GM23338 (cell line): ENCODE measurements around the gene S100A11. TPM values are rescaled to one million over a fixed set of nuclear protein-coding genes. Genes with fewer than 3 reads are reported as not detected.

ENCODE experiments used
- ATAC-seq: fragments of 200-7000 bp; cut with Tn5 transposase; 3 replicates; pipeline ENCODE4 v1.9.1; 2020
- DNase-seq: peaks from one replicate; pipeline ENCODE4 v3.0.0-alpha.2; 2015; ENCODE audit warnings: low spot score
- H2AFZ ChIP-seq: fragments of 200-600 bp; sonication (generic); 2 replicates; pipeline ENCODE4 v1.8.0; 2016; ENCODE audit warnings: antibody characterized with exemption, mild to moderate bottlenecking, moderate library complexity
- H3F3A ChIP-seq: fragments of 200-600 bp; sonication (generic); replicated peaks from 2 replicates; pipeline ENCODE4 v1.8.0; 2017; ENCODE audit warnings: antibody characterized with exemption, mixed run types, low read depth
- H3K27ac ChIP-seq: fragments of 200-600 bp; sonication (generic); 2 replicates; pipeline ENCODE4 v1.6.1; 2016; ENCODE audit warnings: low read depth
- H3K27me3 ChIP-seq: fragments of 200-600 bp; sonication (generic); 2 replicates; pipeline ENCODE4 v1.8.0; 2016; ENCODE audit warnings: mild to moderate bottlenecking, mixed run types, moderate library complexity; ENCODE audit not compliant: insufficient read depth
- H3K36me3 ChIP-seq: fragments of 200-600 bp; sonication (generic); 2 replicates; pipeline ENCODE4 v1.8.0; 2016; ENCODE audit warnings: mild to moderate bottlenecking; ENCODE audit not compliant: insufficient read depth
- H3K4me1 ChIP-seq: fragments of 200-600 bp; sonication (generic); 2 replicates; pipeline ENCODE4 v1.8.0; 2016; ENCODE audit warnings: mild to moderate bottlenecking, moderate library complexity; ENCODE audit not compliant: insufficient read depth
- H3K4me2 ChIP-seq: fragments of 200-600 bp; sonication (generic); 2 replicates; pipeline ENCODE4 v1.7.1; 2017; ENCODE audit warnings: mixed run types
- H3K4me3 ChIP-seq: fragments of 200-600 bp; sonication (generic); 2 replicates; pipeline ENCODE4 v1.6.1; 2016; ENCODE audit warnings: mixed run types
- H3K79me2 ChIP-seq: fragments of 200-600 bp; sonication (generic); replicated peaks from 2 replicates; pipeline ENCODE4 v1.8.0; 2017; ENCODE audit warnings: mild to moderate bottlenecking; ENCODE audit not compliant: insufficient read depth
- H3K9me2 ChIP-seq: fragments of 200-600 bp; sonication (generic); 2 replicates; pipeline ENCODE4 v1.8.0; 2017; ENCODE audit not compliant: insufficient read depth
- H4K20me1 ChIP-seq: fragments of 200-600 bp; sonication (generic); replicated peaks from 2 replicates; pipeline ENCODE4 v1.8.0; 2017; ENCODE audit warnings: mild to moderate bottlenecking; ENCODE audit not compliant: insufficient read depth
- H3K27ac Mint-ChIP-seq: 2 replicates; pipeline ENCODE4 v1.8.0; 2020; ENCODE audit warnings: inconsistent platforms, mild to moderate bottlenecking, moderate library complexity, mixed read lengths
- H3K27me3 Mint-ChIP-seq: 3 replicates; pipeline ENCODE4 v1.8.0; 2022; ENCODE audit warnings: low read depth, mild to moderate bottlenecking, moderate library complexity, mixed read lengths, inconsistent platforms; ENCODE audit not compliant: insufficient read depth, poor library complexity
- H3K36me3 Mint-ChIP-seq: 3 replicates; pipeline ENCODE4 v1.8.0; 2021; ENCODE audit warnings: low read depth, mild to moderate bottlenecking, inconsistent platforms, moderate library complexity, mixed read lengths
- H3K4me1 Mint-ChIP-seq: 3 replicates; pipeline ENCODE4 v1.8.0; 2020; ENCODE audit warnings: mild to moderate bottlenecking, inconsistent platforms, mixed read lengths
- H3K4me3 Mint-ChIP-seq: 3 replicates; pipeline ENCODE4 v1.8.0; 2021; ENCODE audit warnings: moderate library complexity, mild to moderate bottlenecking, inconsistent platforms, mixed read lengths
- H3K9me3 Mint-ChIP-seq: 3 replicates; pipeline ENCODE4 v1.8.0; 2020; ENCODE audit warnings: moderate library complexity, mild to moderate bottlenecking, inconsistent platforms, mixed read lengths
- CREB1 ChIP-seq: fragments of 250-450 bp; sonication (Bioruptor Pico); IDR thresholded peaks from 2 replicates; pipeline ENCODE4 v1.5.0; 2020; ENCODE audit warnings: low read depth, mild to moderate bottlenecking, moderate library complexity
- EZH2 ChIP-seq: fragments of 200-600 bp; sonication (generic); IDR thresholded peaks from one replicate; pipeline ENCODE4 v1.8.0; 2017; ENCODE audit warnings: antibody characterized with exemption, mild to moderate bottlenecking, low read depth; ENCODE audit not compliant: unreplicated experiment
- EZH2phosphoT487 ChIP-seq: fragments of 200-600 bp; sonication (generic); IDR thresholded peaks from one replicate; pipeline ENCODE4 v1.8.1; 2018; ENCODE audit warnings: antibody characterized with exemption; ENCODE audit not compliant: unreplicated experiment
- JUNB ChIP-seq: IDR thresholded peaks from one replicate; pipeline ENCODE4 v1.6.1; 2016; ENCODE audit warnings: antibody characterized with exemption; ENCODE audit not compliant: unreplicated experiment
- NANOG ChIP-seq: IDR thresholded peaks from 2 replicates; pipeline ENCODE4 v1.6.1; 2016; ENCODE audit warnings: antibody characterized with exemption, borderline replicate concordance
- POLR2AphosphoS5 ChIP-seq: IDR thresholded peaks from 2 replicates; pipeline ENCODE4 v1.6.1; 2016; ENCODE audit warnings: antibody characterized with exemption, low read depth
- STAT1 ChIP-seq: IDR thresholded peaks from one replicate; pipeline ENCODE4 v1.6.1; 2016; ENCODE audit warnings: antibody characterized with exemption; ENCODE audit not compliant: unreplicated experiment
- ZNF114 ChIP-seq: fragments of 250-450 bp; sonication (Bioruptor Pico); IDR thresholded peaks from 2 replicates; pipeline ENCODE4 v1.5.0; 2020; ENCODE audit warnings: mild to moderate bottlenecking, moderate library complexity
- ZNF331 ChIP-seq: fragments of 250-450 bp; sonication (Bioruptor Pico); IDR thresholded peaks from 2 replicates; pipeline ENCODE4 v1.5.0; 2020; ENCODE audit warnings: low read depth, mild to moderate bottlenecking, moderate library complexity
- polyA plus RNA-seq: library from polyadenylated mRNA; unstranded; fragments of >200 nt; fragmentation: Nextera tagmentation; extraction: Ambion mirVana; gene quantifications from 2 replicates; pipeline ENCODE4 v1.2.1, GENCODE V29; 2016
- total RNA-seq: library from RNA; depleted of rRNA; stranded (reverse); fragments of >200 nt; shearing (Covaris generic); gene quantifications from 2 replicates; pipeline ENCODE4 v1.2.3, GENCODE V29; 2014
- TF ChIP-seq, protein P1 (sequence below), 2 experiments: fragments of 200-600 bp in 1 of 2; sonication (generic) in 1 of 2; conservative IDR thresholded peaks; 2 replicates each; pipeline versions ENCODE4 v1.5.1 to v1.6.1; 2016 to 2017; ENCODE audit warnings: antibody characterized with exemption in 2 of 2, low read depth in 2 of 2, mild to moderate bottlenecking in 2 of 2, moderate library complexity in 1 of 2
- TF ChIP-seq, protein P2 (sequence below): IDR thresholded peaks from one replicate; pipeline ENCODE4 v1.6.1; 2018; ENCODE audit warnings: antibody characterized with exemption; ENCODE audit not compliant: unreplicated experiment

The S100A11 gene
- total and polyA plus RNA-seq, 2 experiments from 2014 or later: 73.1 to 596 TPM

DNA sequence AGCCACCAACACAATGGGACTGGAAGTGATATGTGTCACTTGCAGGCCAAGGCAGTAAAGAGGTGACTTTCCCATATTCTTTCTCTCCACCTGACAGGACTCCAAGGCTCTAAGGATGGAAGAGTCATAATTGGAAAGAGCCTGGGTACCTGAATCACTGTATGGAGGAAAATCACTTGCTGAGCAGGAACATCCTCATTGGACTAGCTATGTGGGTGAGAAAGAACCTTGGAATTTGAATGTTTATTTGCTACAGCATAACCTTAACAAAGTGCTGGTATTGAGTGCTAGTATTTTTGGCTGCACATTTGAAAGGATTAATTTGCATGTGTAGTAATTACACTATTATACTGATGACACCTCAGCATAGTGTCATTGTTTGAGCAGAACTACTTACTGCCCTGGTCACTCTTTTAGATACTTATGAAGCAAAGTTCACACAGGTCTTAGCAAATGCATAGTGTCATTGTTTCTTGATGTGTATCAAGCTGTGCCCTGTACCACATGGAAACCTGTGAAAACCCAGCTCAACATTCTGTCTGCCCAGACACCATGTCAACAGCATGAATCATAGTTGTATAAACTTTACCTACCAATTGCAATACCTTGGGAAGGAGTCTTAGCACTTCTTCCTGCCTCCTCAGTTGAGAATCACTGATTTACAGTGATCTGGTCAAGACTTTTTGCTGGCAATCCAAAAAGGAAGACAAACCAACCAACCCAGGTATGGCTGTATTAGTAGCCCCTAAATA, 38.0 kb downstream of the S100A11 start:
- Histone ChIP-seq H3K4me1 (peaks cover 17% of the 10 kb centered on the region), H3K27me3 (peaks cover 8% of the 10 kb centered on the region), H3K36me3 (no peaks in the 10 kb centered on the region), H3F3A (0 out of 2 replicates have a peak, but pooled peaks cover 2% of the 10 kb centered on the region), H4K20me1 (no peaks in the 10 kb centered on the region), H2AFZ (no peak overlapping the region), H3K4me2 (no peak overlapping the region), H3K9me2 (no peaks in the 10 kb centered on the region), H3K27ac (no peak overlapping the region), H3K79me2 (no peaks in the 10 kb centered on the region), H3K4me3 (no peak overlapping the region)
- Mint-ChIP-seq H3K9me3 (no peaks in the 10 kb centered on the region), H3K27me3 (peaks cover 8% of the 10 kb centered on the region), H3K36me3 (no peaks in the 10 kb centered on the region), H3K4me3 (no peak overlapping the region), H3K27ac (no peak overlapping the region), H3K4me1 (peaks cover 20% of the 10 kb centered on the region)
- DNase-seq (no peak), ATAC-seq (no peak)
- TF ChIP-seq STAT1 (no peak), CREB1 (CRISPR knock-in tag) (no peak), ZNF114 (CRISPR knock-in tag) (no peak), ZNF331 (CRISPR knock-in tag) (no peak), JUNB (no peak), POLR2AphosphoS5 (no peak), NANOG (no peak)
- TF ChIP-seq, protein P1, sequence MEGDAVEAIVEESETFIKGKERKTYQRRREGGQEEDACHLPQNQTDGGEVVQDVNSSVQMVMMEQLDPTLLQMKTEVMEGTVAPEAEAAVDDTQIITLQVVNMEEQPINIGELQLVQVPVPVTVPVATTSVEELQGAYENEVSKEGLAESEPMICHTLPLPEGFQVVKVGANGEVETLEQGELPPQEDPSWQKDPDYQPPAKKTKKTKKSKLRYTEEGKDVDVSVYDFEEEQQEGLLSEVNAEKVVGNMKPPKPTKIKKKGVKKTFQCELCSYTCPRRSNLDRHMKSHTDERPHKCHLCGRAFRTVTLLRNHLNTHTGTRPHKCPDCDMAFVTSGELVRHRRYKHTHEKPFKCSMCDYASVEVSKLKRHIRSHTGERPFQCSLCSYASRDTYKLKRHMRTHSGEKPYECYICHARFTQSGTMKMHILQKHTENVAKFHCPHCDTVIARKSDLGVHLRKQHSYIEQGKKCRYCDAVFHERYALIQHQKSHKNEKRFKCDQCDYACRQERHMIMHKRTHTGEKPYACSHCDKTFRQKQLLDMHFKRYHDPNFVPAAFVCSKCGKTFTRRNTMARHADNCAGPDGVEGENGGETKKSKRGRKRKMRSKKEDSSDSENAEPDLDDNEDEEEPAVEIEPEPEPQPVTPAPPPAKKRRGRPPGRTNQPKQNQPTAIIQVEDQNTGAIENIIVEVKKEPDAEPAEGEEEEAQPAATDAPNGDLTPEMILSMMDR (conservative IDR thresholded peaks at IDR 0.05; ENCODE audit: low read depth in 2 of 2): no peak
- TF ChIP-seq, protein P2, sequence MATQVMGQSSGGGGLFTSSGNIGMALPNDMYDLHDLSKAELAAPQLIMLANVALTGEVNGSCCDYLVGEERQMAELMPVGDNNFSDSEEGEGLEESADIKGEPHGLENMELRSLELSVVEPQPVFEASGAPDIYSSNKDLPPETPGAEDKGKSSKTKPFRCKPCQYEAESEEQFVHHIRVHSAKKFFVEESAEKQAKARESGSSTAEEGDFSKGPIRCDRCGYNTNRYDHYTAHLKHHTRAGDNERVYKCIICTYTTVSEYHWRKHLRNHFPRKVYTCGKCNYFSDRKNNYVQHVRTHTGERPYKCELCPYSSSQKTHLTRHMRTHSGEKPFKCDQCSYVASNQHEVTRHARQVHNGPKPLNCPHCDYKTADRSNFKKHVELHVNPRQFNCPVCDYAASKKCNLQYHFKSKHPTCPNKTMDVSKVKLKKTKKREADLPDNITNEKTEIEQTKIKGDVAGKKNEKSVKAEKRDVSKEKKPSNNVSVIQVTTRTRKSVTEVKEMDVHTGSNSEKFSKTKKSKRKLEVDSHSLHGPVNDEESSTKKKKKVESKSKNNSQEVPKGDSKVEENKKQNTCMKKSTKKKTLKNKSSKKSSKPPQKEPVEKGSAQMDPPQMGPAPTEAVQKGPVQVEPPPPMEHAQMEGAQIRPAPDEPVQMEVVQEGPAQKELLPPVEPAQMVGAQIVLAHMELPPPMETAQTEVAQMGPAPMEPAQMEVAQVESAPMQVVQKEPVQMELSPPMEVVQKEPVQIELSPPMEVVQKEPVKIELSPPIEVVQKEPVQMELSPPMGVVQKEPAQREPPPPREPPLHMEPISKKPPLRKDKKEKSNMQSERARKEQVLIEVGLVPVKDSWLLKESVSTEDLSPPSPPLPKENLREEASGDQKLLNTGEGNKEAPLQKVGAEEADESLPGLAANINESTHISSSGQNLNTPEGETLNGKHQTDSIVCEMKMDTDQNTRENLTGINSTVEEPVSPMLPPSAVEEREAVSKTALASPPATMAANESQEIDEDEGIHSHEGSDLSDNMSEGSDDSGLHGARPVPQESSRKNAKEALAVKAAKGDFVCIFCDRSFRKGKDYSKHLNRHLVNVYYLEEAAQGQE: no peak

DNA sequence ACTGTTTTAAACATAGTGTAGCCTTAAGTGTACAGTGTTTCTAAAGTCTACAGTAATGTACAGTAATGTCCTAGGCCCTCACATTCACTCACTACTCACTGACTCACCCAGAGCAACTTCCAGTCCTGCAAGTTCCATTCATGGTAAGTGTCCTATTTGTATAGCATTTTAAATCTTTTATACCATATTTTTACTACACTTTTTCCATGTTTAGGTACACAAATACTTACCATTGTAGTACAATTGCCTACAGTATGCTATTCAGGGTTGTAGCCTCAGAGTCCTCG, 39.6 kb downstream of the S100A11 start:
- H3K27me3 ChIP-seq: peaks cover 16% of the 10 kb centered on the region
- peaks cover 27% of the 10 kb centered on the region for H3K4me1 Mint-ChIP-seq
- TF ChIP-seq EZH2phosphoT487: no peak
- TF ChIP-seq, protein P1 (conservative IDR thresholded peaks at IDR 0.05; ENCODE audit: low read depth in 2 of 2): no peak
- TF ChIP-seq, protein P2: no peak
- no peak for TF ChIP-seq CREB1 (CRISPR knock-in tag)
- no peak for TF ChIP-seq NANOG
- no peak for TF ChIP-seq POLR2AphosphoS5
- no peak for TF ChIP-seq EZH2
- no peak for TF ChIP-seq STAT1
- no peak for TF ChIP-seq JUNB

More for the DNA sequence above, 39.6 kb downstream of the S100A11 start:
- ATAC-seq (no peak), DNase-seq (no peak)
- Histone ChIP-seq H2AFZ (no peak overlapping the region), H4K20me1 (no peaks in the 10 kb centered on the region), H3K4me2 (no peak overlapping the region), H3K4me3 (no peak overlapping the region), H3K36me3 (no peaks in the 10 kb centered on the region), H3K4me1 (peaks cover 17% of the 10 kb centered on the region), H3K27ac (no peak overlapping the region), H3K9me2 (no peaks in the 10 kb centered on the region), H3F3A (peaks cover 5% of the 10 kb centered on the region; the same call in 1 of the 2 replicates), H3K79me2 (no peaks in the 10 kb centered on the region)
- Mint-ChIP-seq H3K36me3 (no peaks in the 10 kb centered on the region), H3K4me3 (no peak overlapping the region), H3K9me3 (no peaks in the 10 kb centered on the region), H3K27ac (no peak overlapping the region), H3K27me3 (peaks cover 18% of the 10 kb centered on the region)
